Type B pancreatic cell (in vitro differentiated cells): ENCODE results near the gene TBL1X. TPM values are rescaled to one million over a fixed set of nuclear protein-coding genes. Genes with fewer than 3 reads are reported as not detected.

Source experiments
- DNase-seq: peaks from one replicate; pipeline ENCODE4 v3.0.0; 2021; ENCODE audit warnings: mixed read lengths; ENCODE audit not compliant: unreplicated experiment; ENCODE audit errors: extremely low spot score
- H3K27ac Mint-ChIP-seq: 2 replicates; pipeline ENCODE4 v1.8.0; 2021; ENCODE audit warnings: mild to moderate bottlenecking, mixed read lengths
- H3K27me3 Mint-ChIP-seq: 2 replicates; pipeline ENCODE4 v1.8.0; 2021; ENCODE audit warnings: mixed read lengths
- H3K36me3 Mint-ChIP-seq: 2 replicates; pipeline ENCODE4 v1.8.0; 2021; ENCODE audit warnings: mixed read lengths
- H3K4me1 Mint-ChIP-seq: one replicate; pipeline ENCODE4 v1.8.0; 2021; ENCODE audit warnings: mixed read lengths; ENCODE audit not compliant: unreplicated experiment
- H3K4me3 Mint-ChIP-seq: 2 replicates; pipeline ENCODE4 v1.8.0; 2021; ENCODE audit warnings: mild to moderate bottlenecking, mixed read lengths
- H3K9me3 Mint-ChIP-seq: 2 replicates; pipeline ENCODE4 v1.8.0; 2021; ENCODE audit warnings: mixed read lengths
- CTCF ChIP-seq: fragments of 200-600 bp; sonication (generic); conservative IDR thresholded peaks from 2 replicates; pipeline ENCODE4 v1.5.0; 2021; ENCODE audit warnings: antibody characterized with exemption, mild to moderate bottlenecking
- total RNA-seq: library from RNA; stranded (reverse); gene quantifications from 2 replicates; pipeline ENCODE4 v1.2.1, GENCODE V29; 2021; ENCODE audit warnings: low replicate concordance

TBL1X gene
- total RNA-seq, 1 donor from 2014 or later = 41.3 TPM

- Mint-ChIP-seq H3K4me1 (no peaks in the 10 kb centered on the region), H3K36me3 (no peaks in the 10 kb centered on the region), H3K27me3 (no peaks in the 10 kb centered on the region), H3K4me3 (no peak overlapping the region), H3K9me3 (no peaks in the 10 kb centered on the region), H3K27ac (no peak overlapping the region)
- no peak for DNase-seq
- no peak for TF ChIP-seq CTCF
Measured at GRCh38 chrX:9757366-9757765, 292.5 kb downstream of the TBL1X start.

GRCh38 chrX:9758021-9758638 is 293.3 kb downstream of the TBL1X start:
- Mint-ChIP-seq H3K27me3 (no peaks in the 10 kb centered on the region), H3K4me1 (no peaks in the 10 kb centered on the region), H3K27ac (no peak overlapping the region), H3K36me3 (no peaks in the 10 kb centered on the region), H3K4me3 (no peak overlapping the region), H3K9me3 (no peaks in the 10 kb centered on the region)
- no peak for TF ChIP-seq CTCF
- no peak for DNase-seq

- Mint-ChIP-seq H3K4me1 (no peaks in the 10 kb centered on the region), H3K36me3 (no peaks in the 10 kb centered on the region), H3K9me3 (no peaks in the 10 kb centered on the region), H3K4me3 (no peak overlapping the region), H3K27me3 (no peaks in the 10 kb centered on the region), H3K27ac (no peak overlapping the region)
- no peak for TF ChIP-seq CTCF
- DNase-seq = no peak
Measured at GRCh38 chrX:9759337-9759736, 294.5 kb downstream of the TBL1X start.

- peak overlapping the region; percentile 44 for H3K4me3 Mint-ChIP-seq
- H3K4me1 Mint-ChIP-seq = no peaks in the 10 kb centered on the region
- no peak for DNase-seq
- peaks cover 6% of the 10 kb centered on the region for H3K27me3 Mint-ChIP-seq
- no peaks in the 10 kb centered on the region for H3K9me3 Mint-ChIP-seq
- H3K27ac Mint-ChIP-seq = no peak overlapping the region
- TF ChIP-seq CTCF = no peak
- H3K36me3 Mint-ChIP-seq = no peaks in the 10 kb centered on the region
Measured at GRCh38 chrX:9765072-9765736, 300.3 kb downstream of the TBL1X start.

GRCh38 chrX:9765737-9766097 is 300.9 kb downstream of the TBL1X start, which contains the start of gene GPR143:
Gene GPR143 (minus strand): TSS chrX:9765847. CDS start chrX:9765817, 30 bp downstream.
- Mint-ChIP-seq H3K27me3 (peaks cover 6% of the 10 kb centered on the region), H3K4me1 (no peaks in the 10 kb centered on the region), H3K27ac (no peak within 1 kb of the TSS), H3K9me3 (no peaks in the 10 kb centered on the region), H3K4me3 (peak within 1 kb of the TSS; percentile 44), H3K36me3 (no peaks in the 10 kb centered on the region)
- DNase-seq = no peak
- TF ChIP-seq CTCF = no peak
